ENCODE measurements around the gene SLC22A12. TPM values are rescaled to one million over a fixed set of nuclear protein-coding genes. Genes with fewer than 3 reads are reported as not detected.

The SLC22A12 gene
- total RNA-seq, 1 donor from 2014 or later, result not detected

GRCh38 chr11:64614917-64615316, 23.9 kb downstream of the SLC22A12 start:
- DNase-seq (no peak), ATAC-seq (no peak)
- no peaks in the 10 kb centered on the region for H3K27me3 ChIP-seq (ENCODE audit: low read depth)
- no peak overlapping the region for H3K27ac ChIP-seq
- H3K4me3 ChIP-seq, result no peak overlapping the region
- TF ChIP-seq CTCF (IDR thresholded peaks at IDR 0.05), result no peak
- H3K36me3 ChIP-seq, result no peaks in the 10 kb centered on the region
- intact Hi-C loops (cut with DNase I), result no loop called here
- H3K4me1 ChIP-seq, result peaks cover 4% of the 10 kb centered on the region
- H3K9me3 ChIP-seq, result no peaks in the 10 kb centered on the region

- DNase-seq (no peak), ATAC-seq (no peak)
- intact Hi-C loops (cut with DNase I), result no loop called here
- Histone ChIP-seq H3K4me3 (no peak overlapping the region), H3K27ac (no peak overlapping the region), H3K36me3 (no peaks in the 10 kb centered on the region), H3K9me3 (no peaks in the 10 kb centered on the region), H3K27me3 (ENCODE audit: low read depth) (no peaks in the 10 kb centered on the region), H3K4me1 (peaks cover 11% of the 10 kb centered on the region)
- no peak for TF ChIP-seq CTCF (IDR thresholded peaks at IDR 0.05)
Observed at GRCh38 chr11:64616817-64617216, 25.8 kb downstream of the SLC22A12 start.

GRCh38 chr11:64619196-64619595, 28.2 kb downstream of the SLC22A12 start:
- intact Hi-C loops (cut with DNase I), result no loop called here
- ATAC-seq (peak; percentile 55 to 63), DNase-seq (peak; percentile 62)
- TF ChIP-seq CTCF (IDR thresholded peaks at IDR 0.05), result no peak
- H3K4me3 ChIP-seq, result no peak overlapping the region
- no peaks in the 10 kb centered on the region for H3K36me3 ChIP-seq
- peak overlapping the region; percentile 53 for H3K27ac ChIP-seq
- H3K4me1 ChIP-seq, result peaks cover 11% of the 10 kb centered on the region
- no peaks in the 10 kb centered on the region for H3K27me3 ChIP-seq (ENCODE audit: low read depth)
- H3K9me3 ChIP-seq, result no peaks in the 10 kb centered on the region

- TF ChIP-seq CTCF (IDR thresholded peaks at IDR 0.05), result no peak
- intact Hi-C loops (cut with DNase I), result no loop called here
- no peak overlapping the region for H3K4me3 ChIP-seq
- no peak for DNase-seq
- H3K27ac ChIP-seq, result peak overlapping the region; percentile 53
- H3K36me3 ChIP-seq, result no peaks in the 10 kb centered on the region
- H3K27me3 ChIP-seq (ENCODE audit: low read depth), result no peaks in the 10 kb centered on the region
- H3K9me3 ChIP-seq, result no peaks in the 10 kb centered on the region
- ATAC-seq, result peak in 1 of 2 donors; percentile 45
- H3K4me1 ChIP-seq, result peaks cover 11% of the 10 kb centered on the region
Observed at GRCh38 chr11:64619811-64620380, 28.9 kb downstream of the SLC22A12 start.

GRCh38 chr11:64620381-64620971, 29.5 kb downstream of the SLC22A12 start:
- Histone ChIP-seq H3K27ac (no peak overlapping the region), H3K27me3 (ENCODE audit: low read depth) (no peaks in the 10 kb centered on the region), H3K4me1 (peaks cover 14% of the 10 kb centered on the region), H3K36me3 (no peaks in the 10 kb centered on the region), H3K4me3 (no peak overlapping the region), H3K9me3 (no peaks in the 10 kb centered on the region)
- intact Hi-C loops (cut with DNase I), result no loop called here
- ATAC-seq (no peak), DNase-seq (no peak)
- TF ChIP-seq CTCF (IDR thresholded peaks at IDR 0.05), result no peak
